HG03558 (cell line): ENCODE results near the gene PRDM11.
"Not testable (repeated sequence)": the region's sequence is repeated elsewhere in the genome, so short reads cannot be mapped to it uniquely, and the experiment has no call there.

Experiments
- ATAC-seq: cut with Tn5 transposase; IDR thresholded peaks from one replicate; pipeline ENCODE4 v1.9.1; 2021; ENCODE audit warnings: moderate number of reproducible peaks; ENCODE audit not compliant: unreplicated experiment; ENCODE audit errors: extremely low read depth

PRDM11 gene

DNA sequence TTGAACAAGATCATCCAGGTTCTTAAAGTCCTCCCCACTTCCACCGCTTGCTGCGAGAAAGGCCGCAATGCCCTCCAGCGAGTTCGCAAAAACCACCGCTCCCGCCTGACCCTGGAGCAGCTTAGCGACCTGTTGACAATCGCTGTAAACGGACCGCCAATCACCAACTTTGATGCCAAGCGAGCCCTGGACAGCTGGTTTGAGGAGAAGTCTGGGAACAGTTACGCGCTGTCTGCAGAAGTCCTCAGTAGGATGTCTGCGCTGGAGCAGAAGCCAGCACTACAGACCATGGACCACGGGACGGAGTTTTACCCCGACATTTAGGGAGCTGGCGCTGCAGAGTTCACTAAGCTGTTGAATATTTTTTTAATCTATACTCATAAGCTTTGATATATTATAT is 81.4 kb downstream of the PRDM11 start:
- no peak for ATAC-seq

DNA sequence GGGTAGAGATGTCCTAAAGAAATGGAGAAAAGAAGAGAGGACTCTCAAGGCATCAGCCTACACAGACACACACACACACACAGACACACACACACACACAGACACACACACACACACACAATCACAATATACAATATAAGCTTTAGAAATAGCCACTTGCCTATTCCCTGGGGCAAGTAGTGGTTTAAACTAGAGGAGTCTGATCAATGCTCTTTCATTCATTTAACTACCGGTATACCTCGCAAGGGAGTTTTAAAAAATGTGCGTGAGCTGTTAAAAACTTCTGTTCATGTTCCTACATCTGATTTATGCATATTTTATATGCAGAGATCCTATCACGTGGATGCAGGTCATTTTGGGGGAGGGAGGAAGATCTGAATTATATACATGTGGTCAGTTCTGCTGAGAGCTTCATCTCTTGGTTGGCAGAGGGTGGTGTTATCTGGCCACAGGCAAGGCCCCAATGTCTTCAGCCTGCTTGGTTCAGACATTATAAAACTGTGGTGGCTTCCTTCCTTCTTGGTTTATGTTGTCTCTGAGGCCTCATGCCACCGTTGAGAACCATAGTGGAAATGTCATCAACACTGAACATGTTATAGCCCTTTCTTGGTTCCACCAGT is 83.1 kb downstream of the PRDM11 start:
- no peak for ATAC-seq

DNA sequence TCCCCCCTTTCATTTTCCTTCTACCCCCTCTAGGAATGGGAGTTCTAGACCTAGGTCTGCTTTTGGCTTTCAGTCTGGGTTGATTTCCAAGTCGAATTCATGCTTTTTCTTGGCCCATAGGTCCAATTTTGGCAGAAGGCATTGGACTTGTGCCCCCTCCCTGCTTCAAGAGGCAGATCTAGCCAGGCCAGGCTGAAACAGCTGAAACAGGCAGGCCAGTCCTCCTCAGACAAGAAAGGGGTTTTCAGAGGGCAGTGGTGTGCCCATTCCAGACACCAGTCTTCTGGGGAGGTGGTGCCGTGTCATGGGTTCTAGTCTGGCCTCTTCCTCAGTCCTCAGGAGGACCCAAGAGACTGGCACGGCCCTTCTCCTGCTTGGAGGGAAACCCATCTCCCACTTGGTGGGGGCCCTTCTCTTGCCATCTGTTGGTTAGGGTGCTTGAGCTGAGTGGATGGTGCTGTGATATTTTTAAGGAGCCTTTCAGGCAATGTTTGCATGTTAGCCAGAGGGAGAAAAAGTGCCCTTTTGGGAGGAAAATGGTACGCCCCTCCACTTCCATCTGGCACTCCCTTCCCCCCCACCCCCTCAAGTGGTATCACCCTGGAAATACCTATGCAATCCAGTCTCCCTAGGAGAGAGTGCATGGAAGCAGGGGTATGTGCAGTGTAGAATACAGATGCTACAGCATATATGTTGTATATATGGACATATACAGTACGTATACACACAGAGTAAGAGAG is 86.1 kb downstream of the PRDM11 start:
- ATAC-seq = no peak

- ATAC-seq = no peak
Measured at GRCh38 chr11:45233121-45233803, 86.8 kb downstream of the PRDM11 start.

DNA sequence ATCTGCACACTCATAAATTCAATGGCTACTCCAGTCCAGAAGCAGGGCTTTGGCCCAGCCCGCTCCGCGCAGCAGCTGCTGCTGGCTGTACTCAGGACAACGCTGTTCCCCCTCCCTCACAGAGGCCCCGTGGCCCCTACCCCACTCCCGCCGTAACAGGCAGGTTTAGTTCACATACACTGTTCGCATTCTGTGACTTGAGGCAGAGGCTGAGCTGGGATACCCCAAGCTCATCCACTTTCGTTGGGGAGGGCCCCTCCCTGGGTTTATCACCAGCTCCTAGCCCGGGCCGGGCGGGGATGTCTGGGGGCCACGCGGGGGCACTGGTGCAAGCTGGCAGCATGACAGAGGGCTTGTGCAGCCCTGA is 87.3 kb downstream of the PRDM11 start:
- ATAC-seq = no peak

GRCh38 chr11:45234306-45235006 is 88.0 kb downstream of the PRDM11 start:
- no peak for ATAC-seq

GRCh38 chr11:45237711-45238315 is 91.4 kb downstream of the PRDM11 start:
- ATAC-seq = no peak

DNA sequence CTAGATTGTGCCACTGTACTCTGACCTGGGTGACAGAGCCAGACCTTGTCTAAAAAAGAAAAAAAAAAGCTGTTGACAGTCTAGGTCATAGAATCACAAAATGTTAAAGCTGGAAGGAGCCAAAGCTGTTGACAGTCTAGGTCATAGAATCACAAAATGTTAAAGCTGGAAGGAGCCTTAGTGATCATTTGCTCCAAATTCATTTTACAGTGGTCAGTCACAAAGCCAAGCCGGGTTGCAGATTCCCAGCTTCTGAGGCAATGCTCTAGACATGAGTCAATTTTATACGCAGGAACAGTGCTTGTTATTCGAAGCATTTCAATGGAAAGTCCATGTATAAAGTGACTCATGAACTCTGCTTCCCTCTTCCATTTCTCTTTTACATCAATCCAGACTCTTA is 92.3 kb downstream of the PRDM11 start:
- no peak for ATAC-seq

DNA sequence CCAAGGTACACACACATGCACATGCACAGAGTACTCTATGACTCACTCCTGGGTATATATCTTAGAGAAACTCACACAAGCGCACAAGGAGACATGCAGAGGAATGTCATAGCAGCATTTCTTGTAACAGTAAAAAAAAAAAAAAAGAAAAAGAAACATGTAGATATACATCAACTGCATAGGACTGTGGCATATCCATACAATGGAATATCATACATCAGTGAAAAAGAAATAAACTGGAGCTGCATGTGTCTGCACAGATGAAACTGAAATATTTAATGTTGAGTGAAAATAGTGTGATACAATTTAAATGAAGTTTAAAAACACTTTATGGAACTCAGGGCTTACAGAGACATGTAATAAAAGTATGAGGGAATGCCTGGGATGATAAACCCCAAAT is 93.3 kb downstream of the PRDM11 start:
- ATAC-seq = no peak

DNA sequence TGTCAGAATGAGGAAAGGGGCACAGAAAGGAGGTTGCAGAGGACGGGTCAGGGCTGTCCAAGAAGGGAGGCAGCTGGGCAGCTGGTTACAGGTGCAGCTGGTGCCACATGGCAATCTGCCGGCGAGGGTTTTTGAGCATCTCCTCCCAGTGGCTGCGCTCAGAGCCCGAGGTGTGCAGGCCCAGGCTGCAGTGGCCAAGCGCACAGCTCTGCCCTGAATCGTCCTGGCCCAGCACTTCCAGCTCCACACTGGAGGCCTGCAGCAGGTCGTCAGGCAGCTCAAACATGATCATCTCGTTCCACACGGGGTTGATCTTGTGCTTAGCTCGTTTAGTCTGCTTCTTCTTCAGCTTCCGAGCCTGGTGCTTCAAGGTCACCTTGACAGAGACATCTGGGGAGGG is 97.5 kb downstream of the PRDM11 start:
- ATAC-seq = no peak

GRCh38 chr11:45245218-45246045 is 99.0 kb downstream of the PRDM11 start:
- ATAC-seq = no peak

GRCh38 chr11:45246241-45246640 is 99.8 kb downstream of the PRDM11 start:
- no peak for ATAC-seq

- no peak for ATAC-seq
Measured at GRCh38 chr11:45247433-45247832, 101.0 kb downstream of the PRDM11 start.

DNA sequence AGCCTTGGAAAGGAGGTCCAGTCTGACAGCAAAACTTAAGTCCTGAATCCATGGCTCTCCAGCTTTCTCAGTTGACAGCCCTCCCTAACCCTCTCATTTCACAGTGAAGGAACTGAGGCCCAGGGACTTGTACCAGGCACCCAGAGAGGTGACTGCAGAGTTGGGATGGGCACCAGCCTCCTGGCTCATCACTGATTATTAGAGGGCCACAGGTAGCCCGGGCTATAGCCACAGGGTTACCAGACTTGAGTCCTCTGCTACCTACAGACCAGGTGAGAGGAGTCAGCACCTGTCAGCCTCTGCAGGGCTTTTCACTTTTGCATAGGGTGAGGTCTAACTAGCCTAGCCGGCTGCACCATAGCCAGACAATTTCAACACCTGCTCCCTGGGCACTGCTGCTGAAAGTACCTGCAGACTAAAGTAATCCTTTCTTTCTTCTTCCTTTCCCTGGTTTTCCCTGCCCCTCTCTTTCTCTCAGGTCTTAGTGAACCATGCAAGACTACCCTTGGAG is 102.1 kb downstream of the PRDM11 start:
- ATAC-seq = no peak

GRCh38 chr11:45249372-45249771 is 102.9 kb downstream of the PRDM11 start:
- ATAC-seq = not testable (repeated sequence)

DNA sequence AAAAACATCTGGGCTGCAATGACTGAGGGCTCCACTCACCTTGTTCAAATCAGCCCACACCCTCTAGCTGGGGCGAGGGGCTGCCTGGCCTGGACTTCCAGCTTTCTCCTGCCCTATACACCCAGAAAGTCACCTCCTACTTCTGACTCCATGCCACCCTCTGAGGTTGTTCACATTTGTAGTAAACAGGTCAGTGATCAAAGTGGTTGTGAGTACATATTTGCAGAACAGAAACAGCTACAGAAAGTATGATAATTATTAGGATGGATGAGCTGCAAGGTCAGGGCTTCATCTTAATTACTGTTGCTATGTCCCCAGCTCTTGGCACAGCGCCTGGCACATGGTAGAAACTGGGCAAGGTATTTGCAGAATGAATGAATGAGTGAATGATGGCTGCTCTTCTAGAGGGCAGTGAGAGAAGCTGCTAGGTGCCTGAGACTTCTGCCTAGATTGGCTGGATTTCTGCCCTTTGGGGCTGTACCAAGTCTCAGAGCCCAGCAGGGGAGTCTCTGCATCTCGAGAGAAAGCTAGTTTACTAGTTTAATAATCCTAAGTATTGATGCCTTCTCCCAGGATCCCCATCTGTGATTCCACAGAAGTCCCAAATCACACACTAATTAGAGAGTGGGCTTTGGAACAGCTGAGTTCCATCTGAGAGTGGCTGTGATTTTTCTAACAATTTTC is 103.7 kb downstream of the PRDM11 start:
- ATAC-seq = no peak

DNA sequence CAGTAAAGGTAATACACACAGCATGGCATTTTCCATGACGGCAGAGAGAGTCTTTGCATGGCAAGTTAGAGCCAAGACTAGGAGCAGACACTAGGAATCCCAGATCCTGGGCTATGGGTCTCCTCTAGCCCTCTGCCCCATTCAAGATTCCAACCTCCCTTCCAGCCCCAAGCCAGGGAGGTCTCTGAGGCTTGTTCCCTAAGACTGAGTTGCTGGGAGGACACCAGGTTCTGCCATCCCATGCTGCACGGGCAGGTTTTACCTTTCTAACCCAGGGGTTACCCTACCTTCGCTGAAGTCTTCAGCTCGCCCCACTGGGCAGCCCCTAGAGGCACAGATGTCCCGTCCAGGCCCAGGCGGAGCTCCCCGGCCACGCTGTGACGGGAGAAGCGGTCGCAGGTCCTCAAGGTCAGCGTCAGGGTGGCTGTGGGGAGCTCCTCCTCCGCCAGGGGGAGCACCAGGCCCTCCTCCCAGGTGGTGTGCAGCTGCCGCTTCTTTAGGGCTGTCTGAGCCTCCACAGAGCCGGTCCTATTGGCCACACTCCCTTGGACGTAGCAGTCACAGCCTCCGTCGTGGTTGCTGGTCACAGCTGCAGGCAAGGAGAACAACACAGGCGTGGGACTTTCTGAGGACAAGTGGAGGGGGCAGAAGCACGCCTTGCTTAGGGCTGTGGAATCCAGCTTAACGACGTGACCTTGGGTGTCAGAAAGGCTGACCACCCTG is 105.9 kb downstream of the PRDM11 start:
- ATAC-seq = no peak

- no peak for ATAC-seq
Measured at GRCh38 chr11:45252877-45253276, 106.4 kb downstream of the PRDM11 start.
